SK-N-SH treated with all-trans-retinoic acid at 6 μM for 48 hours (cell line): ENCODE measurements around the gene LTBP3.
A peak's percentile ranks its signal among the peaks of the same experiment; 100 is the strongest.

ENCODE experiments used
- ATAC-seq: fragments of 200-7000 bp; cut with Tn5 transposase; 3 replicates; pipeline ENCODE4 v1.9.1; 2020; ENCODE audit warnings: mild to moderate bottlenecking, moderate library complexity
- ARNTL ChIP-seq: fragments of 450-650 bp; formaldehyde crosslinking; IDR thresholded peaks from 2 replicates; pipeline ENCODE4 v1.5.0; 2020; ENCODE audit warnings: low read depth, mild to moderate bottlenecking, moderate library complexity, borderline replicate concordance
- BACH2 ChIP-seq: fragments of 250-450 bp; sonication (Bioruptor Pico); IDR thresholded peaks from 2 replicates; pipeline ENCODE4 v1.9.0; 2021; ENCODE audit warnings: mild to moderate bottlenecking, borderline replicate concordance
- CSDC2 ChIP-seq: fragments of 250-450 bp; sonication (Bioruptor Pico); IDR thresholded peaks from 2 replicates; pipeline ENCODE4 v1.5.0; 2020; ENCODE audit warnings: mild to moderate bottlenecking, moderate library complexity
- ESRRG ChIP-seq: fragments of 250-450 bp; sonication (Bioruptor Pico); IDR thresholded peaks from 2 replicates; pipeline ENCODE4 v1.6.1; 2021; ENCODE audit warnings: mild to moderate bottlenecking
- GLIS3 ChIP-seq: fragments of 250-450 bp; sonication (Bioruptor Pico); IDR thresholded peaks from 2 replicates; pipeline ENCODE4 v1.5.0; 2020; ENCODE audit warnings: mild to moderate bottlenecking, moderate library complexity
- ISL1 ChIP-seq: fragments of 250-450 bp; sonication (Bioruptor Pico); IDR thresholded peaks from 2 replicates; pipeline ENCODE4 v2.1.2; 2022; ENCODE audit warnings: mild to moderate bottlenecking, moderate library complexity
- OSR1 ChIP-seq: fragments of 250-450 bp; sonication (Bioruptor Pico); IDR thresholded peaks from 2 replicates; pipeline ENCODE4 v1.8.0; 2022; ENCODE audit warnings: moderate library complexity, mild to moderate bottlenecking, inconsistent platforms
- PPARA ChIP-seq: fragments of 250-450 bp; sonication (Bioruptor Pico); IDR thresholded peaks from 2 replicates; pipeline ENCODE4 v1.5.0; 2020; ENCODE audit warnings: mild to moderate bottlenecking, borderline replicate concordance
- RARB ChIP-seq: fragments of 250-450 bp; sonication (Bioruptor Pico); IDR thresholded peaks from 2 replicates; pipeline ENCODE4 v1.8.0; 2021; ENCODE audit warnings: mild to moderate bottlenecking, moderate library complexity
- SNAI2 ChIP-seq: fragments of 250-450 bp; sonication (Bioruptor Pico); IDR thresholded peaks from 2 replicates; pipeline ENCODE4 v1.5.0; 2020; ENCODE audit warnings: mild to moderate bottlenecking, moderate library complexity
- TCF4 ChIP-seq: fragments of 250-450 bp; sonication (Bioruptor Pico); IDR thresholded peaks from 2 replicates; pipeline ENCODE4 v1.8.0; 2021; ENCODE audit warnings: mild to moderate bottlenecking, moderate library complexity, borderline replicate concordance
- TOX ChIP-seq: fragments of 250-450 bp; sonication (Bioruptor Pico); IDR thresholded peaks from 2 replicates; pipeline ENCODE4 v1.8.0; 2021; ENCODE audit warnings: mild to moderate bottlenecking, moderate library complexity, borderline replicate concordance
- ZC3H10 ChIP-seq: fragments of 250-450 bp; sonication (Bioruptor Pico); IDR thresholded peaks from 2 replicates; pipeline ENCODE4 v1.5.1; 2021; ENCODE audit warnings: mild to moderate bottlenecking, moderate library complexity
- ZFP3 ChIP-seq: fragments of 250-450 bp; sonication (Bioruptor Pico); IDR thresholded peaks from 2 replicates; pipeline ENCODE4 v1.5.0; 2020; ENCODE audit warnings: mild to moderate bottlenecking, moderate library complexity
- ZFP30 ChIP-seq: fragments of 450-650 bp; formaldehyde crosslinking; IDR thresholded peaks from 2 replicates; pipeline ENCODE4 v1.5.0; 2022; ENCODE audit warnings: mild to moderate bottlenecking, moderate library complexity
- ZNF70 ChIP-seq: fragments of 450-650 bp; formaldehyde crosslinking; IDR thresholded peaks from 2 replicates; pipeline ENCODE4 v1.5.0; 2020; ENCODE audit warnings: mild to moderate bottlenecking, moderate library complexity
- ZNF8 ChIP-seq: fragments of 450-650 bp; formaldehyde crosslinking; IDR thresholded peaks from 2 replicates; pipeline ENCODE4 v1.5.0; 2020; ENCODE audit warnings: mild to moderate bottlenecking, moderate library complexity
- TF ChIP-seq, protein P1 (sequence below): fragments of 250-450 bp; sonication (Bioruptor Pico); IDR thresholded peaks from 2 replicates; pipeline ENCODE4 v1.5.1; 2020; ENCODE audit warnings: low read depth, mild to moderate bottlenecking, moderate library complexity
- TF ChIP-seq, protein P2 (sequence below): fragments of 250-450 bp; sonication (Bioruptor Pico); IDR thresholded peaks from 2 replicates; pipeline ENCODE4 v1.8.0; 2021; ENCODE audit warnings: low read depth, mild to moderate bottlenecking, moderate library complexity, borderline replicate concordance
- TF ChIP-seq, protein P3 (sequence below): fragments of 250-450 bp; sonication (Bioruptor Pico); IDR thresholded peaks from 2 replicates; pipeline ENCODE4 v1.5.0; 2020; ENCODE audit warnings: mild to moderate bottlenecking, moderate library complexity
- TF ChIP-seq, protein P4 (sequence below): fragments of 250-450 bp; sonication (Bioruptor Pico); IDR thresholded peaks from 2 replicates; pipeline ENCODE4 v1.5.1; 2021; ENCODE audit warnings: mild to moderate bottlenecking, moderate library complexity
- TF ChIP-seq, protein P5 (sequence below): fragments of 250-450 bp; sonication (Bioruptor Pico); IDR thresholded peaks from 2 replicates; pipeline ENCODE4 v1.8.0; 2020; ENCODE audit warnings: mild to moderate bottlenecking, moderate library complexity, borderline replicate concordance

The LTBP3 gene

DNA sequence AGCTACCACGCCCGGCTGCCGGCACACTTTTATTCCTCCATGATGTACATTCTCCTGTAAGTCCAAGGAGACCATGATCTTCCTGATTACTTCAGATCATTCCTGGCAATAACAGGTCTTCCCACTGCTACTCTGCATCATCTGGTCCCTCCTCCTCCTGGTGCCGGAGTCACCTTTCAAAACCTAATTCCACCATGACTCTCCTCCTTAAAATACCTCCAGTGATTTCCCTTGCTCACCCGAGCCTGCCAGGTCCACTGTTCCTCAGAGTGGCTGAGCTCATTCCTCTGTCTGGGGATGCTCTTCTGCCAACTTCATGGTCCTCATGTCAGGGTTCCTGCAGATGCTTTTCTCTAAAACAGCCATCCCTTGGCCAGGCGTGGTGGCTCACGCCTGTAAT, 3.9 kb upstream of the LTBP3 start:
- TF ChIP-seq, protein P1, sequence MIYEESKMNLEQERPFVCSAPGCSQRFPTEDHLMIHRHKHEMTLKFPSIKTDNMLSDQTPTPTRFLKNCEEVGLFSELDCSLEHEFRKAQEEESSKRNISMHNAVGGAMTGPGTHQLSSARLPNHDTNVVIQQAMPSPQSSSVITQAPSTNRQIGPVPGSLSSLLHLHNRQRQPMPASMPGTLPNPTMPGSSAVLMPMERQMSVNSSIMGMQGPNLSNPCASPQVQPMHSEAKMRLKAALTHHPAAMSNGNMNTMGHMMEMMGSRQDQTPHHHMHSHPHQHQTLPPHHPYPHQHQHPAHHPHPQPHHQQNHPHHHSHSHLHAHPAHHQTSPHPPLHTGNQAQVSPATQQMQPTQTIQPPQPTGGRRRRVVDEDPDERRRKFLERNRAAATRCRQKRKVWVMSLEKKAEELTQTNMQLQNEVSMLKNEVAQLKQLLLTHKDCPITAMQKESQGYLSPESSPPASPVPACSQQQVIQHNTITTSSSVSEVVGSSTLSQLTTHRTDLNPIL, result no peak
- no peak for ATAC-seq

DNA sequence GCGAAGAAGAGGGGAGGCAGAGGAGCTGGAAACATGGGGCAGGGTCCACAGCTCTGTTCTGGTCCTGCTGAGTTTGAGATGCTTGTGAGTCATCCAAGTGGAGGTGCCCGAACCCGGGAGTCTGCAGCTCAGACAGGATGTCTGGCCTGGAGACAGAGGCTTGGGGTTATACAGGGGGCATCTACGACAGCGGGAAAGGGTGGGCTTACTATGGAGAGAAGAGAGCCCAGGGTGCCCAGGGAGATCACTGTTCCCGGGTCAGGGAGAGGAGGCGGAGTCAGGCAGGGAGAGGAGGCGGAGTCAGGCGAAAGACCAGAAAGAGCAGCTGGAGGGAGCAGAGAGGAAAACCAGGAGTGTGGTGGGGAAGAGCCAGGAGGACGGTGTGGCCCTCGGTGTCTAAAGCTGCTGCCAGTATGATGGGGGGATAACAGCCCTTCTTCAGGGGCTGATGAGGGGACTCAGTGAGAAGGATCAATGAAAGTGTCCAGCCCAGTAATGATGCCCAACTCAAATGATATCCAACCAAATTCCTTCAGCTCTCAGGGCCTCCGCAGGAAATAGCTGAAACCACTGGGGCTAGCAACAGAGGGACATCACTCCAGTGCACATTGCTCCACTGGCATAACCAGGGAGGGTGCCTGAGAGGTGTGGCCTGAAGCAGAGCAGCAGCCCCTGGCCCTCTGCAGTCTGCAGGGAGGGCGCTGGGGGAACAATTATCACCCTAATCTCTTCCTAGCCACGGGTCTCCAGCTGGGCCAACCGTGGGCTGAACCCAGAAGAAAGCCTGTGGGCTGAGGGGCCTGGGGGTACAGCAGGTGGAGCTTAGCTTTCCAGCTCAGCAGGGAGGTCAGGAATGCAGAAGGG, 2.6 kb upstream of the LTBP3 start:
- TF ChIP-seq, protein P2, sequence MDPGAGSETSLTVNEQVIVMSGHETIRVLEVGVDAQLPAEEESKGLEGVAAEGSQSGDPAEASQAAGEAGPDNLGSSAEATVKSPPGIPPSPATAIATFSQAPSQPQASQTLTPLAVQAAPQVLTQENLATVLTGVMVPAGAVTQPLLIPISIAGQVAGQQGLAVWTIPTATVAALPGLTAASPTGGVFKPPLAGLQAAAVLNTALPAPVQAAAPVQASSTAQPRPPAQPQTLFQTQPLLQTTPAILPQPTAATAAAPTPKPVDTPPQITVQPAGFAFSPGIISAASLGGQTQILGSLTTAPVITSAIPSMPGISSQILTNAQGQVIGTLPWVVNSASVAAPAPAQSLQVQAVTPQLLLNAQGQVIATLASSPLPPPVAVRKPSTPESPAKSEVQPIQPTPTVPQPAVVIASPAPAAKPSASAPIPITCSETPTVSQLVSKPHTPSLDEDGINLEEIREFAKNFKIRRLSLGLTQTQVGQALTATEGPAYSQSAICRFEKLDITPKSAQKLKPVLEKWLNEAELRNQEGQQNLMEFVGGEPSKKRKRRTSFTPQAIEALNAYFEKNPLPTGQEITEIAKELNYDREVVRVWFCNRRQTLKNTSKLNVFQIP (CRISPR knock-in tag), result no peak
- TF ChIP-seq OSR1 (no peak), ESRRG (CRISPR knock-in tag) (no peak), CSDC2 (no peak)
- TF ChIP-seq, all 23 proteins: peak for 0
- ATAC-seq, result peak; percentile 58

DNA sequence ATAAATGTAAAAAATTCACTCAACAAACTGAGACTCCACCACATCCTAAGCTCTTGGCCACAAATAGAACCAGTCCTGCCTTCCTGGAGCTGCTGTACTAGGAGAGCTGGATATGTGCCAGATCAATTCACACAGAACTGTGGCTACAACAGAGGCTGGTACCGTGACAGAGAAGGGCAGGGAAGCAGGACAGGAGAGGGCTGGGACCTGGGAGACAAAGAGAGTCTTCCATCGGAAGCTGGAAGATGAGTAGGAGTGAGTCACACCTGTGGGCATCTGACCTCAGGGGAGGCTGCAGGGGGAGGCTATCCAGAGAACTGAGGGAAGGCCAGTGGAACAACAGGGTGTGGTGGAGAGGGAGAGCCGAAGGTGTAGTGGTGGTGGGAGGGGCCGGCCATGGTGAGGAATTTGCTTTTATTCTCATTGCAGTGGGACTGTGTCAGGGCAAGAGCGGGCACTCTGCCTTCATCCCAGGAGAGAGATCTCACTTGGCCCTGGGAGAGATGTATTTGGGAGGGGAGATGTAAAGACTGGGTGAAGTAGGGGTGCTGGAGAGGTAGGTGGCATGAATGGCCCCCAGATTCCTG, 1.9 kb upstream of the LTBP3 start:
- peak; percentile 12 for ATAC-seq
- no peak for TF ChIP-seq TCF4
- no peak for TF ChIP-seq PPARA (CRISPR knock-in tag)
- TF ChIP-seq GLIS3 (CRISPR knock-in tag), result no peak
- no peak for TF ChIP-seq ISL1 (CRISPR knock-in tag)
- no peak for TF ChIP-seq ZNF70 (CRISPR knock-in tag)

DNA sequence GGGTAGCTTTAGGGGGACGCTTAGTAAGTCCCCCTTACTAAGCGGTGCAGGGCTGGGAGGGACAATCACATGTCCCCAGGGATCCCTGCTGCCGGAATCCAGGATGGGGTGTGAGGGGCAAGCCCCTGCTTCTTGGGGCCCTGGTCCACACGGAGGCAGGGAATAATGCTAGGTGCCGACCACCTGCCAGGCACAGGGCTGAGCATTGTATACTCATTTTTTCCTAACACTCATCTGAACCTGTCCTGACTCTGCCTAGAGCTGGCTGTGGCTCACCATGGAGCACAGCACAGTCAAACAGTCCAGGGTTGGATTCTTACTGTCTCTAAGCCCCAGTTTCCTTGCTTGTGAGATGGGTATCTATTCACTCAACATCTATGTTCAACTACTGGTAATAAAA, 1.4 kb upstream of the LTBP3 start:
- TF ChIP-seq, protein P2 (CRISPR knock-in tag), result no peak
- TF ChIP-seq GLIS3 (CRISPR knock-in tag), result no peak
- TF ChIP-seq ZFP3 (CRISPR knock-in tag), result no peak
- TF ChIP-seq BACH2 (CRISPR knock-in tag), result no peak
- no peak for TF ChIP-seq ISL1 (CRISPR knock-in tag)
- TF ChIP-seq, protein P1, result no peak
- no peak for TF ChIP-seq ARNTL (CRISPR knock-in tag)
- TF ChIP-seq CSDC2, result no peak
- no peak for TF ChIP-seq SNAI2
- TF ChIP-seq, protein P3, sequence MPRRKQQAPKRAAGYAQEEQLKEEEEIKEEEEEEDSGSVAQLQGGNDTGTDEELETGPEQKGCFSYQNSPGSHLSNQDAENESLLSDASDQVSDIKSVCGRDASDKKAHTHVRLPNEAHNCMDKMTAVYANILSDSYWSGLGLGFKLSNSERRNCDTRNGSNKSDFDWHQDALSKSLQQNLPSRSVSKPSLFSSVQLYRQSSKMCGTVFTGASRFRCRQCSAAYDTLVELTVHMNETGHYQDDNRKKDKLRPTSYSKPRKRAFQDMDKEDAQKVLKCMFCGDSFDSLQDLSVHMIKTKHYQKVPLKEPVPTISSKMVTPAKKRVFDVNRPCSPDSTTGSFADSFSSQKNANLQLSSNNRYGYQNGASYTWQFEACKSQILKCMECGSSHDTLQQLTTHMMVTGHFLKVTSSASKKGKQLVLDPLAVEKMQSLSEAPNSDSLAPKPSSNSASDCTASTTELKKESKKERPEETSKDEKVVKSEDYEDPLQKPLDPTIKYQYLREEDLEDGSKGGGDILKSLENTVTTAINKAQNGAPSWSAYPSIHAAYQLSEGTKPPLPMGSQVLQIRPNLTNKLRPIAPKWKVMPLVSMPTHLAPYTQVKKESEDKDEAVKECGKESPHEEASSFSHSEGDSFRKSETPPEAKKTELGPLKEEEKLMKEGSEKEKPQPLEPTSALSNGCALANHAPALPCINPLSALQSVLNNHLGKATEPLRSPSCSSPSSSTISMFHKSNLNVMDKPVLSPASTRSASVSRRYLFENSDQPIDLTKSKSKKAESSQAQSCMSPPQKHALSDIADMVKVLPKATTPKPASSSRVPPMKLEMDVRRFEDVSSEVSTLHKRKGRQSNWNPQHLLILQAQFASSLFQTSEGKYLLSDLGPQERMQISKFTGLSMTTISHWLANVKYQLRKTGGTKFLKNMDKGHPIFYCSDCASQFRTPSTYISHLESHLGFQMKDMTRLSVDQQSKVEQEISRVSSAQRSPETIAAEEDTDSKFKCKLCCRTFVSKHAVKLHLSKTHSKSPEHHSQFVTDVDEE (CRISPR knock-in tag), result no peak
- no peak for TF ChIP-seq ZC3H10 (CRISPR knock-in tag)
- TF ChIP-seq ZNF8 (CRISPR knock-in tag), result no peak
- no peak for TF ChIP-seq TCF4
- TF ChIP-seq ESRRG (CRISPR knock-in tag), result no peak
- TF ChIP-seq, protein P4, sequence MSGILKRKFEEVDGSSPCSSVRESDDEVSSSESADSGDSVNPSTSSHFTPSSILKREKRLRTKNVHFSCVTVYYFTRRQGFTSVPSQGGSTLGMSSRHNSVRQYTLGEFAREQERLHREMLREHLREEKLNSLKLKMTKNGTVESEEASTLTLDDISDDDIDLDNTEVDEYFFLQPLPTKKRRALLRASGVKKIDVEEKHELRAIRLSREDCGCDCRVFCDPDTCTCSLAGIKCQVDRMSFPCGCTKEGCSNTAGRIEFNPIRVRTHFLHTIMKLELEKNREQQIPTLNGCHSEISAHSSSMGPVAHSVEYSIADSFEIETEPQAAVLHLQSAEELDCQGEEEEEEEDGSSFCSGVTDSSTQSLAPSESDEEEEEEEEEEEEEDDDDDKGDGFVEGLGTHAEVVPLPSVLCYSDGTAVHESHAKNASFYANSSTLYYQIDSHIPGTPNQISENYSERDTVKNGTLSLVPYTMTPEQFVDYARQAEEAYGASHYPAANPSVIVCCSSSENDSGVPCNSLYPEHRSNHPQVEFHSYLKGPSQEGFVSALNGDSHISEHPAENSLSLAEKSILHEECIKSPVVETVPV (CRISPR knock-in tag), result no peak
- TF ChIP-seq, protein P5, sequence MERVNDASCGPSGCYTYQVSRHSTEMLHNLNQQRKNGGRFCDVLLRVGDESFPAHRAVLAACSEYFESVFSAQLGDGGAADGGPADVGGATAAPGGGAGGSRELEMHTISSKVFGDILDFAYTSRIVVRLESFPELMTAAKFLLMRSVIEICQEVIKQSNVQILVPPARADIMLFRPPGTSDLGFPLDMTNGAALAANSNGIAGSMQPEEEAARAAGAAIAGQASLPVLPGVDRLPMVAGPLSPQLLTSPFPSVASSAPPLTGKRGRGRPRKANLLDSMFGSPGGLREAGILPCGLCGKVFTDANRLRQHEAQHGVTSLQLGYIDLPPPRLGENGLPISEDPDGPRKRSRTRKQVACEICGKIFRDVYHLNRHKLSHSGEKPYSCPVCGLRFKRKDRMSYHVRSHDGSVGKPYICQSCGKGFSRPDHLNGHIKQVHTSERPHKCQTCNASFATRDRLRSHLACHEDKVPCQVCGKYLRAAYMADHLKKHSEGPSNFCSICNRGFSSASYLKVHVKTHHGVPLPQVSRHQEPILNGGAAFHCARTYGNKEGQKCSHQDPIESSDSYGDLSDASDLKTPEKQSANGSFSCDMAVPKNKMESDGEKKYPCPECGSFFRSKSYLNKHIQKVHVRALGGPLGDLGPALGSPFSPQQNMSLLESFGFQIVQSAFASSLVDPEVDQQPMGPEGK (CRISPR knock-in tag), result no peak
- TF ChIP-seq ZFP30, result no peak
- TF ChIP-seq OSR1, result no peak
- no peak for TF ChIP-seq TOX (CRISPR knock-in tag)
- TF ChIP-seq RARB, result no peak
- 0 out of 3 replicates have a peak, but pooled peaks have one; percentile 1 for ATAC-seq
